Spleen (tissue), 7 donors: ENCODE results near the gene ATP5F1E.

Source experiments
- POLR2A ChIP-seq, 3 donors: fragments of 450-650 bp; IDR thresholded peaks; one replicate each; pipeline ENCODE4 v1.5.1; 2017; ENCODE audit warnings: antibody characterized with exemption in 3 of 3, mild to moderate bottlenecking in 1 of 3
- TF ChIP-seq, protein P1 (sequence below), 11 experiments: fragments of 200-600 bp in 7 of 11; fragments of 450-650 bp in 4 of 11; sonication (generic) in 4 of 11; IDR thresholded peaks in 8 of 11; conservative IDR thresholded peaks in 3 of 11; 1 replicate in 7 of 11; 2 replicates in 4 of 11; pipeline versions ENCODE4 v1.4.0 to v1.8.0; 2016 to 2021; ENCODE audit warnings: antibody characterized with exemption in 11 of 11, inconsistent platforms in 4 of 11, mild to moderate bottlenecking in 1 of 11
- donor health status: DM: no; HTN: no; CAD: no; lungs with moderate emphysema.
- donor health status: DM: no; HTN: no; CAD: no.
- donor health status: DM: no; HTN: no; CAD: no.

DNA sequence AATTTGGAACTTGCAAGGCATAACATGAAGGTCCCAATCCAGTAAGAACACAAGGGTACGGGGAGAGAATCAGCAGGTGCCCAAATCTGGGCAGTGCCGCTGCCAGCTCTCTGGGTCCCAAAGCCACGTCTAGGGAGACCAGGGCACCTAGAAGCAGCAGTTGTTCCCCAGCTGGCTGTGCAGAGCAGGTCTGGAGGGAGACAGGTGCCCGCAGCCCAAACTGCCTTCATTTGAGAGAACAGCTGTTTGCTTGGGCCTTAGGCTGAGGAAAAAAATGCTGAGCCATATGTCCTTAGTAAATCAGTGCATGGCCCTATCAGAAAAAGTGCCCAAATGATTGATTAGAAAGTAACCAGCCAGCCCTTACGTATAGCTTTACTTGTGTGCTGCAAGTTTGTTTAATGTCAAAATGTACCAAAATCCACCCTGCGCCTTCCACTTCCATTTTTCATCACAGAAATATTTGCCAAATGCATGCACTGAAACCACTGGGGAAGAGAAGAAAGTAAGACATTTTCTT, 19.6 kb upstream of the ATP5F1E start:
- no peak for TF ChIP-seq POLR2A (IDR thresholded peaks at IDR 0.05)
- TF ChIP-seq, protein P1, sequence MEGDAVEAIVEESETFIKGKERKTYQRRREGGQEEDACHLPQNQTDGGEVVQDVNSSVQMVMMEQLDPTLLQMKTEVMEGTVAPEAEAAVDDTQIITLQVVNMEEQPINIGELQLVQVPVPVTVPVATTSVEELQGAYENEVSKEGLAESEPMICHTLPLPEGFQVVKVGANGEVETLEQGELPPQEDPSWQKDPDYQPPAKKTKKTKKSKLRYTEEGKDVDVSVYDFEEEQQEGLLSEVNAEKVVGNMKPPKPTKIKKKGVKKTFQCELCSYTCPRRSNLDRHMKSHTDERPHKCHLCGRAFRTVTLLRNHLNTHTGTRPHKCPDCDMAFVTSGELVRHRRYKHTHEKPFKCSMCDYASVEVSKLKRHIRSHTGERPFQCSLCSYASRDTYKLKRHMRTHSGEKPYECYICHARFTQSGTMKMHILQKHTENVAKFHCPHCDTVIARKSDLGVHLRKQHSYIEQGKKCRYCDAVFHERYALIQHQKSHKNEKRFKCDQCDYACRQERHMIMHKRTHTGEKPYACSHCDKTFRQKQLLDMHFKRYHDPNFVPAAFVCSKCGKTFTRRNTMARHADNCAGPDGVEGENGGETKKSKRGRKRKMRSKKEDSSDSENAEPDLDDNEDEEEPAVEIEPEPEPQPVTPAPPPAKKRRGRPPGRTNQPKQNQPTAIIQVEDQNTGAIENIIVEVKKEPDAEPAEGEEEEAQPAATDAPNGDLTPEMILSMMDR (IDR thresholded peaks at IDR 0.05 in 8 of 11, conservative IDR thresholded peaks at IDR 0.05 in 3 of 11) = no peak
